HG02642 (cell line): Measurements from ENCODE around the gene COL9A1.

Source experiments
- ATAC-seq: cut with Tn5 transposase; IDR thresholded peaks from one replicate; pipeline ENCODE4 v1.9.1; 2021; ENCODE audit warnings: mild to moderate bottlenecking; ENCODE audit not compliant: unreplicated experiment, poor library complexity

COL9A1 gene

GRCh38 chr6:70180183-70180900, 122.5 kb downstream of the COL9A1 start:
- ATAC-seq, result no peak

- ATAC-seq, result no peak
Observed at GRCh38 chr6:70176842-70177550, 125.9 kb downstream of the COL9A1 start.

GRCh38 chr6:70175770-70176169, 127.1 kb downstream of the COL9A1 start:
- ATAC-seq, result no peak

GRCh38 chr6:70172252-70172651, 130.6 kb downstream of the COL9A1 start:
- ATAC-seq, result no peak

DNA sequence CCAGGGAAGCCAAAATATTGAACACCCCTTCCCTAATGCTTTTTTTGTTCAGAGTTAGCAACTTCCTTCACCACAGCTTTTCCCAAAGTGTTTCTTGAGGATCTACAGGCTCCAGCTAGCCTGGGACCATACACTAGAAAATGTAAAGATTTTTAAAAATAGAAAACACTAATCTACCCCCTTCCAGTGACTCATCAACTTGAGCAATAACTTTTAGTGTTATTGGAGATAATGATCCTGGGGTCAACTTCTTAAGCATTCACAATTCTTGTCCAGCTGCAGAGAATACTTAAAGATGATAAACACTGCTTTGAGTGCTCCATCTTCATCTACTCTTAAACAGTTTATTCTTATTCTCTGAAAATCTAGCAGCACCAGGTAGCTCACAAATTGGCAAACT, 131.6 kb downstream of the COL9A1 start:
- no peak for ATAC-seq

GRCh38 chr6:70168681-70169377, 134.1 kb downstream of the COL9A1 start:
- no peak for ATAC-seq
